ENCODE measurements around the gene GPR162. TPM values are rescaled to one million over a fixed set of nuclear protein-coding genes. Genes with fewer than 3 reads are reported as not detected.

The GPR162 gene
- total and polyA plus RNA-seq, 4 experiments from 2014 or later: 0.32 TPM; not detected in 3

DNA sequence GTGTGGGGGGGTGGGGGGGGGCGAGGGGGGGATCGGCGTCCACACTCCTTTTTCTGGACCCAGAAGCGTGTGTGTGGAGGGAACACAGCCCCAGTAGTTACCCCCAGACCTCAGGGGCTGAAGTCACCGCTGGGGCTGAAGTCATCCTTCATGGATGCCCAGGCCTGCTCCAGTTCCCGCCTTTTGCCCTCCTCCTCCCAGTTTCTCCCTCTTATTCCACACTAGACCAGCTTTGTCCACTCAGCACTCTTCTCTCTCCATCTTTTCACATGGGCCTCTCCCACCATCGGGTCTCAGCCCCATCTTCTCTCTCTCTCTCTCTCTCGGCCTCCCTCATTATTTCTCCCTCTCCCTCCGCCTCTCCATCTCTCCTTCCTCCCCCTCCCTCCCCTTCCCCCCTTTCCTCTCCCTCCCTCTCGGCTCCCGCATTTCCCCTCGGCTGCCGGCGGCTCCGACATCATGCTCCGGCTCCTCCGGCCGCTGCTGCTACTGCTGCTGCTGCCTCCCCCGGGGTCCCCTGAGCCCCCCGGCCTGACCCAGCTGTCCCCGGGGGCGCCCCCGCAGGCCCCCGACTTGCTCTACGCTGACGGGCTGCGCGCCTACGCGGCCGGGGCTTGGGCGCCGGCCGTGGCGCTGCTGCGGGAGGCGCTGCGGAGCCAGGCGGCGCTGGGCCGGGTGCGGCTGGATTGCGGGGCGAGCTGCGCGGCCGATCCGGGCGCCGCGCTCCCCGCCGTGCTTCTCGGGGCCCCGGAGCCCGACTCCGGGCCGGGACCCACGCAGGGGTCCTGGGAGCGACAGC, 6.6 kb downstream of the GPR162 start, which contains the start of gene P3H3:
TSS of gene P3H3 (plus strand) at position 426 of the 799 bp plus-strand sequence. CDS start at position 460, 34 bp downstream.
- H3K27me3 Mint-ChIP-seq: peaks cover 6 to 28% of the 10 kb centered on the region in 2 donors

DNA sequence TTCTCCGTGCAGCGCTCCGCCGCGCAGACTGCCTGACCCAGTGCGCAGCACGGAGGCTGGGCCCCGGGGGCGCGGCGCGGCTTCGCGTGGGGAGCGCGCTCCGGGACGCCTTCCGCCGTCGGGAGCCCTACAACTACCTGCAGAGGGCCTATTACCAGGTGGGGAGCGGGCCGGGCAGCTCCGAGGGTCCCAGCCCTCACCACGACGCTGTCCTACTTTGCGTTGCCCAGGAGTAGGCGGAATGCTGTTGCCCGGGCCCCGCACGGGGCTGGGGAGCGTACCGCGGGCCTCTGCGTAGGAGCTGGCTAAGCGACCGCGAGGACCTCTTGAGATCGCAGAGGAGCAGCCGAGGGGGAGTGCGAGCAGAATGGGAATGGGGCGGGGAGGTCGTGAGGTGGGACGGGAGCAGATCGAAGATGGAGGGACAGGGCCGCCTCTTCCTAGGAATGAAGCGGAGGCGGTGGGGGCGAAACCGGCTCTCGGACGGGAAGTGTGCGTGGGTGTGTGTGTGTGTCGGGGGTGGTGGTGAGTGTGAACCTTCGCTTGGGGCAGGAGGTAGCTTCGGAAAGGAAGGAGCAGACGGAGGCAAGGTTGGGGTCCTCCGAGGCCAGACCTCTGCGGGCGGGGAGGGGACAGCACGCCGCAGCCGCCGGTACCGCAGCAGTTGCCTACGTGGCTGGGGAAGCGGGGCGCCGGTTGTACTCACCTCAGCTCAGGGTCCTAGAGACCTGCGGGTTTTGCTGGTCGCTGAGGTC, 7.3 kb downstream of the GPR162 start:
- ChIA-PET POLR2A (ENCODE audit: partially characterized antibody) (interaction anchor here (0.8 to 3.6 kb wide), 17 partner anchors 11 to 367 kb away, joined by 3 to 26 read pairs (median 7); partner anchors contain the start of genes C12orf57, CD4, CDCA3 and COPS7A), CTCF (ENCODE audit: partially characterized antibody) (interaction anchor here (0.7 to 18.9 kb wide), 8 partner anchors 10 to 105 kb away, joined by 3 to 303 read pairs (median 6); partner anchors contain the start of genes CD4, COPS7A, LAG3 and MLF2)
- peaks cover 9 to 36% (median 18%) of the 10 kb centered on the region in 4 donors for H3K4me1 Mint-ChIP-seq
- Histone ChIP-seq H3K4me3 (ENCODE audit: low read length in 2 of 2) (peak overlapping the region; percentile 57 to 58), H3K27me3 (ENCODE audit: insufficient read depth, low read length) (peaks cover 10% of the 10 kb centered on the region), H3K36me3 (ENCODE audit: insufficient read depth, low read length) (no peaks in the 10 kb centered on the region), H3K27ac (ENCODE audit: low read depth, low read length) (no peak overlapping the region), H3K4me1 (ENCODE audit: insufficient read depth, low read length) (peaks cover 28% of the 10 kb centered on the region), H3K9me3 (ENCODE audit: control insufficient read depth in 1 of 2, low read length in 2 of 2) (no peaks in the 10 kb centered on the region)
- H3K36me3 Mint-ChIP-seq: no peaks in the 10 kb centered on the region
- H3K27me3 Mint-ChIP-seq: peaks cover 6 to 28% of the 10 kb centered on the region in 2 donors
- intact Hi-C loops (cut with micrococcal nuclease): loop anchor here (5.0 to 10.0 kb wide), 2 partner anchors 142 to 264 kb away; partner anchors contain the start of genes NOP2 and ZNF384
- H3K4me3 Mint-ChIP-seq: peak overlapping the region; percentile 86 to 92 (median 90)
- H3K27ac Mint-ChIP-seq: peak overlapping the region; percentile 72 to 89 (median 81)
- H3K9me3 Mint-ChIP-seq: no peaks in the 10 kb centered on the region
- DNase-seq: peak; percentile 36 to 50 (median 45)

More for the DNA sequence above, 6.6 kb downstream of the GPR162 start, which contains the start of gene P3H3:
- Histone ChIP-seq H3K4me3 (ENCODE audit: low read length in 2 of 2) (peak within 1 kb of the TSS; percentile 57 to 58), H3K36me3 (ENCODE audit: insufficient read depth, low read length) (no peaks in the 10 kb centered on the region), H3K27ac (ENCODE audit: low read depth, low read length) (no peak within 1 kb of the TSS), H3K4me1 (ENCODE audit: insufficient read depth, low read length) (peaks cover 28% of the 10 kb centered on the region), H3K9me3 (ENCODE audit: control insufficient read depth in 1 of 2, low read length in 2 of 2) (no peaks in the 10 kb centered on the region), H3K27me3 (ENCODE audit: insufficient read depth, low read length) (peaks cover 10% of the 10 kb centered on the region)
- POLR2A ChIA-PET (ENCODE audit: partially characterized antibody): interaction anchor here (0.6 to 3.6 kb wide), 16 partner anchors 12 to 367 kb away, joined by 3 to 26 read pairs (median 7); partner anchors contain the start of genes CD4, CDCA3, COPS7A and GNB3
- intact Hi-C loops (cut with micrococcal nuclease): loop anchor here (5.0 to 10.0 kb wide), 2 partner anchors 141 to 263 kb away; partner anchors contain the start of genes NOP2 and ZNF384
- Mint-ChIP-seq H3K27ac (peak within 1 kb of the TSS; percentile 72 to 89 (median 81)), H3K36me3 (no peaks in the 10 kb centered on the region), H3K9me3 (no peaks in the 10 kb centered on the region), H3K4me1 (peaks cover 9 to 37% (median 18%) of the 10 kb centered on the region in 4 donors), H3K4me3 (peak within 1 kb of the TSS; percentile 86 to 92 (median 90))
- DNase-seq: peak in 1 of 5 donors; percentile 37
- CTCF ChIA-PET (ENCODE audit: partially characterized antibody): interaction anchor here (1.4 to 18.9 kb wide), 7 partner anchors 24 to 104 kb away, joined by 3 to 303 read pairs (median 10); partner anchors contain the start of genes CD4, COPS7A, LAG3 and MLF2

DNA sequence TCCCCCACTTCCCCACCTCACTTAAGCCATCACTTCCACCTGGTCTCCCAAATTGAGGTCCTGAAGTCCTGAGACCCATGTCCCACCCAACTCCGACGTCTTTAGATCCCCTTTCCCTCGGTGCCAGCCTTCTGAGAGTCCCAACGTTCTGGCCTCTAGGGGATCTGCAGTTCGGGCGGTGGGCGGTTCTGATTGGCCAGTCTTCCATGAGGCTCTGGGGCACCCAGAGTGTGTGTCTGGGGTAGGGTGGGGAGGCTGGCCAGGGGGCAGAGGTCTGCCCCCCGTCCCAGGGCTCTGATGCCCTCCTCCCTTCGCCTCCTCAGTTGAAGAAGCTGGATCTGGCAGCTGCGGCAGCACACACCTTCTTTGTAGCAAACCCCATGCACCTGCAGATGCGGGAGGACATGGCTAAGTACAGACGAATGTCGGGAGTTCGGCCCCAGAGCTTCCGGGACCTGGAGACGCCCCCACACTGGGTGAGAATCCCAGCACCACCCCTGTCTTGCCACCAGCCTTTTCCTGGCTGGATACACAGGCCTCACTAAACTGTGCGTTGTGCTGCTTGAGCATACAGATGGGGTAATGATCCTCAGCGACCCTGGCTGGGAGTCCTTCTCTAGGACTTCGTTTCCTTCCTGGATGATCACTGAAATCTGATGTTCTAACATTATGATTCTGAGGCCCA, 8.1 kb downstream of the GPR162 start:
- POLR2A ChIA-PET (ENCODE audit: partially characterized antibody): interaction anchor here (0.8 to 3.6 kb wide), 14 partner anchors 10 to 114 kb away, joined by 3 to 26 read pairs (median 8); partner anchors contain the start of genes C12orf57, CD4, CDCA3 and COPS7A
- Histone ChIP-seq H3K27me3 (ENCODE audit: insufficient read depth, low read length) (peaks cover 10% of the 10 kb centered on the region), H3K27ac (ENCODE audit: low read depth, low read length) (no peak overlapping the region), H3K4me1 (ENCODE audit: insufficient read depth, low read length) (peaks cover 28% of the 10 kb centered on the region), H3K36me3 (ENCODE audit: insufficient read depth, low read length) (no peaks in the 10 kb centered on the region), H3K4me3 (ENCODE audit: low read length in 2 of 2) (peak overlapping the region; percentile 57 to 58), H3K9me3 (ENCODE audit: control insufficient read depth in 1 of 2, low read length in 2 of 2) (no peaks in the 10 kb centered on the region)
- intact Hi-C loops (cut with micrococcal nuclease): loop anchor here (5.0 to 10.0 kb wide), 2 partner anchors 142 to 265 kb away; partner anchors contain the start of genes NOP2 and ZNF384
- Mint-ChIP-seq H3K27ac (peak overlapping the region in 6 of 7 donors; percentile 57 to 89 (median 81)), H3K27me3 (peaks cover 8 to 27% of the 10 kb centered on the region in 2 donors), H3K4me3 (peak overlapping the region; percentile 86 to 92 (median 90)), H3K9me3 (no peaks in the 10 kb centered on the region), H3K36me3 (no peaks in the 10 kb centered on the region), H3K4me1 (peaks cover 9 to 35% (median 18%) of the 10 kb centered on the region in 4 donors)
- CTCF ChIA-PET (ENCODE audit: partially characterized antibody): interaction anchor here (0.6 to 18.9 kb wide), 9 partner anchors 9 to 106 kb away, joined by 3 to 303 read pairs (median 9); partner anchors contain the start of genes CD4, COPS7A, LAG3 and MLF2
- no peak for DNase-seq

DNA sequence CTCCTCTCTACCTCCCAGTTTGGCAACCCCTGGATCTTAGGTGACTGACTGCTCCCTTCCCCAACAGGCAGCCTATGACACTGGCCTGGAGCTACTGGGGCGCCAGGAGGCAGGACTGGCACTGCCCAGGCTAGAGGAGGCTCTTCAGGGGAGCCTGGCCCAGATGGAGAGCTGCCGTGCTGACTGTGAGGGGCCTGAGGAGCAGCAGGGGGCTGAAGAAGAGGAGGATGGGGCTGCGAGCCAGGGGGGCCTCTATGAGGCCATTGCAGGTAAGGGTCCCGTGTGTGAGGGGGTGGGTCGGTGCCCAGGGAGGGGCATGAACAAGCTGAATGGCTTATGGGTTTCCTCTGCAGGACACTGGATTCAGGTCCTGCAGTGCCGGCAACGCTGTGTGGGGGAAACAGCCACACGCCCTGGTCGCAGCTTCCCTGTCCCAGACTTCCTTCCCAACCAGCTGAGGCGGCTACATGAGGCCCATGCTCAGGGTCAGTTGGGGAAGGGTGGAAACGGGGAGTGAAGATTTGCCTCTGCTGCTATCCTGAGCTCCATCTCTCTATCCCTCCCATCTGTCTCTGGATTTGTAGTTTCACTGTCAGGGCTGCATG, 8.8 kb downstream of the GPR162 start:
- intact Hi-C loops (cut with micrococcal nuclease): no loop called here
- DNase-seq: no peak
- Mint-ChIP-seq H3K27me3 (peaks cover 8 to 20% of the 10 kb centered on the region in 2 donors), H3K27ac (peak overlapping the region in 1 of 7 donors; percentile 66), H3K4me1 (peaks cover 10 to 28% (median 17%) of the 10 kb centered on the region in 4 donors), H3K9me3 (no peaks in the 10 kb centered on the region), H3K4me3 (peak overlapping the region in 7 of 8 donors; percentile 25 to 63 (median 48)), H3K36me3 (no peaks in the 10 kb centered on the region)
- H3K36me3 ChIP-seq (ENCODE audit: insufficient read depth, low read length): no peaks in the 10 kb centered on the region
- H3K27me3 ChIP-seq (ENCODE audit: insufficient read depth, low read length): peaks cover 10% of the 10 kb centered on the region
- H3K9me3 ChIP-seq (ENCODE audit: control insufficient read depth in 1 of 2, low read length in 2 of 2): no peaks in the 10 kb centered on the region
- H3K27ac ChIP-seq (ENCODE audit: low read depth, low read length): no peak overlapping the region
- peaks cover 26% of the 10 kb centered on the region for H3K4me1 ChIP-seq (ENCODE audit: insufficient read depth, low read length)
- H3K4me3 ChIP-seq (ENCODE audit: low read length in 2 of 2): no peak overlapping the region
- ChIA-PET CTCF (ENCODE audit: partially characterized antibody) (interaction anchor here (0.6 to 18.9 kb wide), 8 partner anchors 8 to 202 kb away, joined by 3 to 303 read pairs (median 7); partner anchors contain the start of genes CD4, LAG3, MLF2 and PTMS), POLR2A (ENCODE audit: partially characterized antibody) (interaction anchor here (0.8 to 3.6 kb wide), 5 partner anchors 10 to 107 kb away, joined by 3 to 19 read pairs (median 10); partner anchors contain the start of genes CD4, CDCA3, COPS7A and GNB3)

DNA sequence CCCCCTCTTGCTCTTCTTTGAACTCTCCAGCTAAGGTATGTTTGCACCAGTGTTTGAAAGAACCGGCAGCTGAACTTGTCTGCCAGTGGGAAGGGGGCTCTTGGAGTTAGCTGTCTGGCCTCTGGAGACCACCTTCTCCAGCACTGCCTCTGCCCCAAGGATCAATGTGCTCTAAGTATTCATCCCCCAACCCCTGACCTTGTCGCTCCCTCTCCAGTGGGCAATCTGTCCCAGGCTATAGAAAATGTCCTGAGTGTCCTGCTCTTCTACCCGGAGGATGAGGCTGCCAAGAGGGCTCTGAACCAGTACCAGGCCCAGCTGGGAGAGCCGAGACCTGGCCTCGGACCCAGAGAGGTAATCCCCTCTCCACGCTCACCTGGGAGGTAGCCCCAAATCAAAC, 9.4 kb downstream of the GPR162 start:
- no peak for DNase-seq
- Mint-ChIP-seq H3K27me3 (peaks cover 6 to 14% of the 10 kb centered on the region in 2 donors), H3K36me3 (no peaks in the 10 kb centered on the region), H3K9me3 (no peaks in the 10 kb centered on the region), H3K4me1 (peaks cover 8 to 23% (median 16%) of the 10 kb centered on the region in 4 donors), H3K27ac (peak overlapping the region in 1 of 7 donors; percentile 50), H3K4me3 (peak overlapping the region in 3 of 8 donors; percentile 29 to 48 (median 47))
- Histone ChIP-seq H3K36me3 (ENCODE audit: insufficient read depth, low read length) (no peaks in the 10 kb centered on the region), H3K27me3 (ENCODE audit: insufficient read depth, low read length) (peaks cover 10% of the 10 kb centered on the region), H3K4me1 (ENCODE audit: insufficient read depth, low read length) (peaks cover 24% of the 10 kb centered on the region), H3K4me3 (ENCODE audit: low read length in 2 of 2) (no peak overlapping the region), H3K27ac (ENCODE audit: low read depth, low read length) (no peak overlapping the region), H3K9me3 (ENCODE audit: control insufficient read depth in 1 of 2, low read length in 2 of 2) (no peaks in the 10 kb centered on the region)
- ChIA-PET CTCF (ENCODE audit: partially characterized antibody) (interaction anchor here (1.2 to 18.9 kb wide), 6 partner anchors 8 to 78 kb away, joined by 4 to 303 read pairs (median 32); partner anchors contain the start of genes CD4, GPR162, LAG3 and MLF2), POLR2A (ENCODE audit: partially characterized antibody) (no interaction called here)
- intact Hi-C loops (cut with micrococcal nuclease): no loop called here

Measured in CD4-positive, alpha-beta memory T cell (primary cell).